Ovary (tissue), 3 donors: ENCODE results near the gene CSF3.

Source experiments
- CTCF ChIP-seq, 3 donors: fragments of 450-650 bp in 2 of 3; fragments of 200-600 bp in 1 of 3; IDR thresholded peaks; one replicate each; pipeline versions ENCODE4 v1.5.1 to v1.8.0; 2016 to 2022; ENCODE audit warnings: antibody characterized with exemption in 3 of 3, mild to moderate bottlenecking in 1 of 3
- POLR2A ChIP-seq: fragments of 450-650 bp; IDR thresholded peaks from one replicate; pipeline ENCODE4 v1.6.1; 2017; ENCODE audit warnings: antibody characterized with exemption, mild to moderate bottlenecking, moderate library complexity
- donor health status: DM: no; HTN: no; CAD: no.

- TF ChIP-seq CTCF (IDR thresholded peaks at IDR 0.05) (no peak), POLR2A (no peak)
These were observed 19.9 kb downstream of the CSF3 start for GRCh38 chr17:40035162-40035559.
